Measurements from ENCODE around the gene ATL1.
"Not testable (repeated sequence)": the region's sequence is repeated elsewhere in the genome, so short reads cannot be mapped to it uniquely, and the experiment has no call there.

Gene ATL1

GRCh38 chr14:50534997-50535396 is 24.9 kb upstream of the ATL1 start:
- DNase-seq (ENCODE audit: low read depth): no peak
- no peak overlapping the region for H3K4me3 ChIP-seq (ENCODE audit: low read length)
- TF ChIP-seq, protein P1, sequence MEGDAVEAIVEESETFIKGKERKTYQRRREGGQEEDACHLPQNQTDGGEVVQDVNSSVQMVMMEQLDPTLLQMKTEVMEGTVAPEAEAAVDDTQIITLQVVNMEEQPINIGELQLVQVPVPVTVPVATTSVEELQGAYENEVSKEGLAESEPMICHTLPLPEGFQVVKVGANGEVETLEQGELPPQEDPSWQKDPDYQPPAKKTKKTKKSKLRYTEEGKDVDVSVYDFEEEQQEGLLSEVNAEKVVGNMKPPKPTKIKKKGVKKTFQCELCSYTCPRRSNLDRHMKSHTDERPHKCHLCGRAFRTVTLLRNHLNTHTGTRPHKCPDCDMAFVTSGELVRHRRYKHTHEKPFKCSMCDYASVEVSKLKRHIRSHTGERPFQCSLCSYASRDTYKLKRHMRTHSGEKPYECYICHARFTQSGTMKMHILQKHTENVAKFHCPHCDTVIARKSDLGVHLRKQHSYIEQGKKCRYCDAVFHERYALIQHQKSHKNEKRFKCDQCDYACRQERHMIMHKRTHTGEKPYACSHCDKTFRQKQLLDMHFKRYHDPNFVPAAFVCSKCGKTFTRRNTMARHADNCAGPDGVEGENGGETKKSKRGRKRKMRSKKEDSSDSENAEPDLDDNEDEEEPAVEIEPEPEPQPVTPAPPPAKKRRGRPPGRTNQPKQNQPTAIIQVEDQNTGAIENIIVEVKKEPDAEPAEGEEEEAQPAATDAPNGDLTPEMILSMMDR (IDR thresholded peaks at IDR 0.05; ENCODE audit: insufficient read depth, low read depth, low read length, missing control alignments): no peak

- H3K4me3 ChIP-seq (ENCODE audit: low read length); DNase-seq (ENCODE audit: low read depth): not testable (repeated sequence)
These were observed 21.9 kb upstream of the ATL1 start for GRCh38 chr14:50538034-50538433.

GRCh38 chr14:50539051-50539450 is 20.9 kb upstream of the ATL1 start:
- H3K4me3 ChIP-seq (ENCODE audit: low read length): no peak overlapping the region
- DNase-seq (ENCODE audit: low read depth): no peak
- TF ChIP-seq, protein P1 (IDR thresholded peaks at IDR 0.05; ENCODE audit: insufficient read depth, low read depth, low read length, missing control alignments): no peak

DNA sequence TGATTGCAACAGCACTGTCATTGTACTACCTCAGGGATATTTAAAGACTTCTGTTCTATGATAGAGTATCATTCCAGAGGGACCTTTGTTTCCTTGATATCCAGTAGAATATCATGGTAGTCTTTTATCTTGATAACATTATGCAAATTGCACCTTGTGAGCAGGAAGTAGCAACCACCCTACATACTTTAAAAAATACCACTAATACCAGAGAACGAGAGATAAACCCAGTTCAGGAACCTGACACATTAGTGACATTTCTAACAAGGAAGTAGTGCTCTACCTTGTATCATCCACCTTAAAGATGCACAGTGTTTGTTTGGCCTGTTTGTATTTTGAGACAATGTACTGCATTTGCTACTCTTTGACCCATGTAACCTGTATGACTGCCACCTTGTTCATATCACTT is 18.8 kb upstream of the ATL1 start:
- TF ChIP-seq, protein P1 (IDR thresholded peaks at IDR 0.05; ENCODE audit: insufficient read depth, low read depth, low read length, missing control alignments): no peak
- DNase-seq (ENCODE audit: low read depth): no peak
- H3K4me3 ChIP-seq (ENCODE audit: low read length): no peak overlapping the region

DNA sequence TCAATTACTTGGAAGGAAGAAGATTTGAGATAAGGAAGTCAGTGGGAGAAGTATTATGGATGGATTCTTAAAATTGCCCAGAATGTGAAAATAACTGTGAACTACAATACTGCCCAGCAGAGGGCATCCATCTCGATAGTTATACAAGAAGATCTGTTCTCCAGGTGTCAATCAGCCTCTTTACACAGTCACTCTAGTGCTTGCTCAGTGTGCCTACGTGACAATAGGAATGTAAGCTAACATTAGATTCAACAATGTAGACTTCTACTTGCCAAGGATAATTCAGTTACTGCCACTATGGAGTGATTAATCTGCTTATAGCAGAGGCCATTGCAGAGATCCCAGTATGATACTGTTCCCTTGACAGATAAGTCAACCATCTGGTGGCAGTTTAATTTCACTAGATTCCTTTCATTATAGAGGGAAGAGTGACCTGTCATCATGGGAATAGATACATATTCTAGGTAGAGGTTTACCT is 17.0 kb upstream of the ATL1 start:
- TF ChIP-seq, protein P1 (IDR thresholded peaks at IDR 0.05; ENCODE audit: insufficient read depth, low read depth, low read length, missing control alignments): peak; percentile 63
- H3K4me3 ChIP-seq (ENCODE audit: low read length): no peak overlapping the region
- peak; percentile 84 for DNase-seq (ENCODE audit: low read depth)

GRCh38 chr14:50544911-50545310 is 15.0 kb upstream of the ATL1 start:
- DNase-seq (ENCODE audit: low read depth): no peak
- TF ChIP-seq, protein P1 (IDR thresholded peaks at IDR 0.05; ENCODE audit: insufficient read depth, low read depth, low read length, missing control alignments): no peak

GRCh38 chr14:50545618-50546017 is 14.3 kb upstream of the ATL1 start:
- H3K4me3 ChIP-seq (ENCODE audit: low read length): no peak overlapping the region
- peak; percentile 57 for DNase-seq (ENCODE audit: low read depth)
- TF ChIP-seq, protein P1 (IDR thresholded peaks at IDR 0.05; ENCODE audit: insufficient read depth, low read depth, low read length, missing control alignments): no peak

More at GRCh38 chr14:50544911-50545310, 15.0 kb upstream of the ATL1 start:
- no peak overlapping the region for H3K4me3 ChIP-seq (ENCODE audit: low read length)

Data from epithelial cell of esophagus (primary cell).